Activated CD8-positive, alpha-beta T cell treated with anti-CD3 and anti-CD28 coated beads for 36 hours (primary cell): ENCODE data around the gene ADGRE3. TPM values are rescaled to one million over a fixed set of nuclear protein-coding genes. Genes with fewer than 3 reads are reported as not detected.

ENCODE experiments used
- ATAC-seq: fragments of 200-7000 bp; cut with Tn5 transposase; one replicate; pipeline ENCODE4 v1.10.0; 2021; ENCODE audit warnings: mild to moderate bottlenecking, moderate library complexity
- CTCF ChIA-PET: fragments of 350-600 bp; sonication (Branson Sonifier 250); formaldehyde crosslinking; loops from one replicate; lab custom pipeline; 2021; ENCODE audit warnings: antibody characterized with exemption; lab: Charles Lee
- POLR2A ChIA-PET: fragments of 350-600 bp; sonication (Branson Sonifier 250); formaldehyde crosslinking; loops from one replicate; lab custom pipeline; 2021; ENCODE audit warnings: antibody characterized with exemption; lab: Charles Lee
- DNase-seq: peaks from one replicate; pipeline ENCODE4 v3.0.0-alpha.2; 2020
- H3K27ac Mint-ChIP-seq: one replicate; pipeline ENCODE4 v1.8.0; 2021; ENCODE audit warnings: mild to moderate bottlenecking, mixed read lengths
- H3K27me3 Mint-ChIP-seq: one replicate; pipeline ENCODE4 v1.8.0; 2021; ENCODE audit warnings: mixed read lengths
- H3K36me3 Mint-ChIP-seq: one replicate; pipeline ENCODE4 v1.8.0; 2021; ENCODE audit warnings: low read depth, mixed read lengths
- H3K4me1 Mint-ChIP-seq: one replicate; pipeline ENCODE4 v1.8.0; 2021; ENCODE audit warnings: low read depth, mixed read lengths
- H3K4me3 Mint-ChIP-seq: one replicate; pipeline ENCODE4 v1.8.0; 2021; ENCODE audit warnings: mild to moderate bottlenecking, moderate library complexity, mixed read lengths
- H3K9me3 Mint-ChIP-seq: one replicate; pipeline ENCODE4 v1.8.0; 2021; ENCODE audit warnings: mixed read lengths
- CTCF ChIP-seq: fragments of 200-600 bp; IDR thresholded peaks from one replicate; pipeline ENCODE4 v1.8.0; 2022; ENCODE audit warnings: antibody characterized with exemption, mild to moderate bottlenecking
- intact Hi-C: fragments of 100-400 bp; cut with micrococcal nuclease; formaldehyde crosslinking; loops from one replicate; pipeline ENCODE4 v1.10.0; 2022
- total RNA-seq, 2 experiments: library from RNA; stranded (reverse); gene quantifications; one replicate each; pipeline ENCODE4 v1.2.3, GENCODE V29; 2021

The ADGRE3 gene
- total RNA-seq, 2 experiments from 2014 or later: not detected

GRCh38 chr19:14659874-14660489 is 14.7 kb downstream of the ADGRE3 start:
- CTCF ChIA-PET: interaction anchor here (1.1 kb wide), 1 partner anchor 103 kb away, joined by 3 read pairs; no protein-coding TSS in a partner anchor

GRCh38 chr19:14655726-14656125 is 18.9 kb downstream of the ADGRE3 start:
- CTCF ChIA-PET: interaction anchor here (1.3 kb wide), 1 partner anchor 29 kb away, joined by 3 read pairs; no protein-coding TSS in a partner anchor
- no peak overlapping the region for H3K4me3 Mint-ChIP-seq
- H3K4me1 Mint-ChIP-seq: no peaks in the 10 kb centered on the region
- POLR2A ChIA-PET: no interaction called here
- no peak overlapping the region for H3K27ac Mint-ChIP-seq
- H3K9me3 Mint-ChIP-seq: no peaks in the 10 kb centered on the region
- DNase-seq (no peak), ATAC-seq (no peak)
- H3K36me3 Mint-ChIP-seq: no peaks in the 10 kb centered on the region
- intact Hi-C loops: no loop called here
- TF ChIP-seq CTCF: no peak
- peaks cover 11% of the 10 kb centered on the region for H3K27me3 Mint-ChIP-seq

More at GRCh38 chr19:14659874-14660489, 14.7 kb downstream of the ADGRE3 start:
- Mint-ChIP-seq H3K27me3 (peaks cover 11% of the 10 kb centered on the region), H3K36me3 (no peaks in the 10 kb centered on the region), H3K4me1 (no peaks in the 10 kb centered on the region), H3K27ac (no peak overlapping the region), H3K9me3 (no peaks in the 10 kb centered on the region), H3K4me3 (no peak overlapping the region)
- POLR2A ChIA-PET: no interaction called here
- intact Hi-C loops: no loop called here
- ATAC-seq (no peak), DNase-seq (no peak)
- TF ChIP-seq CTCF: no peak

GRCh38 chr19:14654786-14655560 is 19.7 kb downstream of the ADGRE3 start:
- no peak overlapping the region for H3K4me3 Mint-ChIP-seq
- CTCF ChIA-PET: interaction anchor here (1.3 kb wide), 1 partner anchor 30 kb away, joined by 3 read pairs; no protein-coding TSS in a partner anchor
- intact Hi-C loops: no loop called here
- H3K27ac Mint-ChIP-seq: no peak overlapping the region
- peaks cover 10% of the 10 kb centered on the region for H3K27me3 Mint-ChIP-seq
- H3K36me3 Mint-ChIP-seq: no peaks in the 10 kb centered on the region
- ATAC-seq (no peak), DNase-seq (no peak)
- TF ChIP-seq CTCF: no peak
- H3K9me3 Mint-ChIP-seq: no peaks in the 10 kb centered on the region
- POLR2A ChIA-PET: no interaction called here
- no peaks in the 10 kb centered on the region for H3K4me1 Mint-ChIP-seq

- H3K27me3 Mint-ChIP-seq: peaks cover 9% of the 10 kb centered on the region
- H3K36me3 Mint-ChIP-seq: no peaks in the 10 kb centered on the region
- DNase-seq: no peak
- POLR2A ChIA-PET: no interaction called here
- H3K27ac Mint-ChIP-seq: no peak overlapping the region
- no peaks in the 10 kb centered on the region for H3K4me1 Mint-ChIP-seq
- no peak overlapping the region for H3K4me3 Mint-ChIP-seq
- no peak for ATAC-seq
- intact Hi-C loops: no loop called here
- H3K9me3 Mint-ChIP-seq: no peaks in the 10 kb centered on the region
- TF ChIP-seq CTCF: no peak
- CTCF ChIA-PET: no interaction called here
These were observed 24.5 kb downstream of the ADGRE3 start for GRCh38 chr19:14650161-14650560.

GRCh38 chr19:14649020-14649419 is 25.6 kb downstream of the ADGRE3 start:
- H3K36me3 Mint-ChIP-seq: no peaks in the 10 kb centered on the region
- intact Hi-C loops: no loop called here
- no peaks in the 10 kb centered on the region for H3K4me1 Mint-ChIP-seq
- H3K4me3 Mint-ChIP-seq: no peak overlapping the region
- DNase-seq (no peak), ATAC-seq (no peak)
- CTCF ChIA-PET: no interaction called here
- peaks cover 9% of the 10 kb centered on the region for H3K27me3 Mint-ChIP-seq
- no peak overlapping the region for H3K27ac Mint-ChIP-seq
- H3K9me3 Mint-ChIP-seq: no peaks in the 10 kb centered on the region
- TF ChIP-seq CTCF: no peak
- POLR2A ChIA-PET: no interaction called here
